Amygdala (tissue), 56 donors: ENCODE measurements around the gene SLC24A3.
A peak's percentile ranks its signal among the peaks of the same experiment; 100 is the strongest.
"Not testable (repeated sequence)": the region's sequence is repeated elsewhere in the genome, so short reads cannot be mapped to it uniquely, and the experiment has no call there.

Experiments used
- DNase-seq, 56 donors: peaks; one replicate each; lab custom pipeline; 2025; lab: John Stamatoyannopoulos, UW

Gene SLC24A3

DNA sequence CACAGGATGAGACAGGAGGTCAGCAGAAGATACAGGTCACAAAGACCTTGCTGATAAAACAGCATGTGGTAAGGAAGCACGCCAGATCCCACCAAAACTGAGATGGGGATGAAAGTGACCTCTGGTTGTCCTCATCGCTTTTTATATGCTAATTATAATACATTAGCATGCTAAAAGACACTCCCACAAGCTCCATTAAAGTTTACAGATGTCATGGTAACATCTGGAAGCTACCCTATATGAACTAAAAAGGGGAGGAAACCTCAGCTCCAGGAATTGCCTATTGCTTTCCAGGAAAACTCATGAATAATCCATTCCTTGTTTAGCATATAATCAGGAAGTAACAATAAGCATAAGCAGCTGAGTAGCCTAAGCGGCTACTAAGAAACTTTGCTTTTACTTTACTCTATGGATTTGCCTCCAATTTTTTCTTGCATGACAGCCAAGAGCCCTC, 537.2 kb downstream of the SLC24A3 start:
- no peak for DNase-seq

GRCh38 chr20:19750101-19750606, 537.7 kb downstream of the SLC24A3 start:
- DNase-seq, result no peak

- no peak for DNase-seq
These were observed 538.6 kb downstream of the SLC24A3 start for GRCh38 chr20:19750907-19751636.

DNA sequence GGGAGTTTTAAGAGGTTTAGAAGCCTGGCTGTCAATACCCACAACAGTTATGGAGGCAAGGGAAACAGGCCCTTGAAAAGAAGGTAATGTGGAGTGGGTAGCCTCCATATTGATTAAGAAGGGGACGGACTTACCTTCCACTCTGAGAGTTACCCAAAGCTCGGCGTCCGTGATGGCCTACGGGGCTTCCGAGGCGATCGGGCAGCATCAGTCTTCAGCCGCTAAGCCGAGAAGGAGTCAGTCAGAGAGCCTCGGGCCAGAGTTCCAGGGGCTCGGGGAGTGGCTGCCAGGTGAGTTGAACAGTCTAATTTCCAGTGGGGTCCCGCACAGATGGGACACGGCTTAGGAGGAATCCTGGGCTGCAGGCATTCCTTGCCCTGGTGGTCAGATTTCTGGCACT, 541.8 kb downstream of the SLC24A3 start:
- DNase-seq, result not testable (repeated sequence)

DNA sequence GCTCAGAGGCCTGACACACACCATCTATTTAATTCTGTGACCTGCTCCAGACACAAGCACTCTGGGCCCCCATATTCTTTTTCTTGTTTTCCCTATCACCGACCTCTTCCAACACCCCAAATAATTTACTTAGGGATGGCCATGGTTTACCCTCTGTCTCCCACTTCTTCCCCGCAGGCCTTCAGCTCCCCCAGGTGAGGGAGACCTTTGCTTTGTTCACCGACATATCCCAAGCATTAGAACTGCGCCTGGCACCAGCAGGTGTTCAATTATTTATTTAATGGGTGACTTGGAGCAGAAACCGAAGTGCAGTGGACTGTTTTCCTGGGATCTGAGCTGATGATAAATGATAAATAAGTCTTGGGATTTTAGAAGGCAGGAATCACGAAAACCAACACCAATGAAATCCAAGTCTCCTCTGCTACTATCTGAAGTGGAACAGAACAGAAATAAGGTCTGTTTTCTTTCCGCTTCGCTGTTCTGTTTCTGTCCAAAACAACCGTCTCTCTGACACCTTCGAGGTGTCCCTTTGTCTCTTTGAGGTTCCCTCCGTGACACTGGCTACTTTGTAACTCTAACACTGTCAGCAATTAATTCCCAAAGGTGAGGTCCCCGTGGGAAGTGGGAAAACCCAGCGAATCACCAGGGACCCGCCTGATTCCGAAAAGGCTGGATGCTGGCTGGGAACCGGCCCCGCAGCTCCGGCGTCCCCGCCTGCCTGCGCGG, 544.5 kb downstream of the SLC24A3 start:
- DNase-seq, result no peak

- DNase-seq, result peak in 49 of 56 donors; percentile 30 to 83 (median 64)
These were observed 545.2 kb downstream of the SLC24A3 start for GRCh38 chr20:19757487-19758132.

GRCh38 chr20:19758133-19758500, 545.7 kb downstream of the SLC24A3 start, which contains the start of gene RIN2:
TSS of gene RIN2 (plus strand) at chr20:19758258. CDS start at chr20:19889602, 131,344 bp downstream.
- peak in 18 of 56 donors; percentile 23 to 76 (median 58) for DNase-seq

DNA sequence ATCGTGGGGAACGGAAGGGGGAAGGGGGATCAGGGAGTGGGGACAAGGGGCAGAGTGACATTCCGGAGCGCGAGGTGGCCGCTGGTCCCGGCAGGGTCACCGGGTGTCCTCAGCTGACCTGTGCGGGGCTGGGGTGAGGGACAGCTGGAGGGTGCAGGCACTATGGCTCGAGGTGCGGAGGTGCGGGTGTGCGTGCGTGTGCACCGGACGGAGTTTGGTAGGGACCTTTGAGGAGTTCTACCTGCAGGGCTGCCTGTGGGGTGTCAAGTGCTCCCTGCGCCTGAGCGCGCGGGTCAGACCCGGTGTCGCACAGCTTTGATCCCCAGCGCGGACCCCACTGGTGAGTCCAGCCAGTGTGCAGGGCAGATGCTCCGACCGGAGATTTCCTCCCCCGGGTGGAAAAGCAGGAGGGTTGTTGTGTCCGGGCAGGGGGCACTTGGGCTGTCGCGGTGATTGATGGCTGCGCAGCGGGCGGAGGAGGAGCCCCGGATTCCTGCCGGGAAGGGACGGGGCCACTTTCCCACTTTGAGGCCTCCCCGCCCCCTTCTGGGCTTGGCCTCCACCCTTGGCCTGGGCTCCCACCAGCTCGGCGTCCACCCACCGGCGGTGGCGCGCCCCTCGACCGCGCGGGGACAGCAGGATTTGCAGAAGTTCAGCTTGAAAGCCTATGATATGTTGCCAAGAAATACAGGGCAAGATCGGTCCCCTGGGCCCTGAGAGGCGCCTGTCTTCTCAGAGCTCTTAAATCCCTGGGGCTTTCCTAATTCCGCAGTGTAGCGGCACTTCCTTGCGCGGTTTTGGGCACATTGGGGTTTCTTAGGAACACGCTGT, 546.3 kb downstream of the SLC24A3 start:
- DNase-seq, result peak in 36 of 56 donors; percentile 17 to 59 (median 46)

- DNase-seq, result no peak
These were observed 547.9 kb downstream of the SLC24A3 start for GRCh38 chr20:19760371-19760721.

GRCh38 chr20:19761326-19761725, 548.9 kb downstream of the SLC24A3 start:
- no peak for DNase-seq

GRCh38 chr20:19761841-19762240, 549.4 kb downstream of the SLC24A3 start:
- no peak for DNase-seq

DNA sequence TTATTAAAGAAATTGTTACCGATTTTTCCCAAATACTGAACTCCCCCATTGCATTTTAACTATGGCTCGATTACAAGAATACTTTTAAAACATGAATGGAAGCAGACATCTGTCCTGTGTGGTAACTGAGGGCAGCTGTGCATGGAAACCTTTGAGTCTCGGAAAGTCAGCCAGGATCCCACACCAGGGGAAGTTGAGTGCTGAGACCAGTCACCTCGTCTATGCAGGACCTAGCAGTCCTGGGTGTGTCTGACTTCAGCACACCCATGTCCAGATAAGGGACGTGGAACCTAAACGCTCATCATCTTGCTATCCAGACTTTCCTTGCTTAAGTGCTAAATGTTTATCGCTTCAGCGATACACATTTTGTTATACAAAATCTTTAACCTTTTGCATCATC, 551.8 kb downstream of the SLC24A3 start:
- no peak for DNase-seq

GRCh38 chr20:19765266-19765665, 552.8 kb downstream of the SLC24A3 start:
- DNase-seq, result no peak

DNA sequence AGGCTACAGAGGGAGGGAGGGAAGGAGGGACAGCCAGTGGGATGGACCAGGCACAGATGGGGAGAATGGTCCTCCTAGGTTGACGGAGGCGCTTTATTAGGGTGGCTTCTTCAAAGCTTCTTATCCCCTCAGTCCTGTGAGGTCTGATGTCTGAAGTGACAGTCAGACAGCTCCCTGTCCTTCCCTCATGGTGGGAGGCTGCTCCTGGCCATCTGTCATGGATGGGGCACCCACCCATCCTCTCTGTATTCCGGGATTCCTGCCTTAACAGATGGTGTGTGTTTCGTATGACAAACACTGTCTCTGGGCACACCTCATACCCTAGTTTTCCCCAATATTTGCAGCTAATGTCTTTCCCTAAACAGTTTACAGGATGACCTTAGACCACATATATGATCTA, 553.5 kb downstream of the SLC24A3 start:
- no peak for DNase-seq

- DNase-seq, result no peak
These were observed 554.6 kb downstream of the SLC24A3 start for GRCh38 chr20:19767070-19767469.

DNA sequence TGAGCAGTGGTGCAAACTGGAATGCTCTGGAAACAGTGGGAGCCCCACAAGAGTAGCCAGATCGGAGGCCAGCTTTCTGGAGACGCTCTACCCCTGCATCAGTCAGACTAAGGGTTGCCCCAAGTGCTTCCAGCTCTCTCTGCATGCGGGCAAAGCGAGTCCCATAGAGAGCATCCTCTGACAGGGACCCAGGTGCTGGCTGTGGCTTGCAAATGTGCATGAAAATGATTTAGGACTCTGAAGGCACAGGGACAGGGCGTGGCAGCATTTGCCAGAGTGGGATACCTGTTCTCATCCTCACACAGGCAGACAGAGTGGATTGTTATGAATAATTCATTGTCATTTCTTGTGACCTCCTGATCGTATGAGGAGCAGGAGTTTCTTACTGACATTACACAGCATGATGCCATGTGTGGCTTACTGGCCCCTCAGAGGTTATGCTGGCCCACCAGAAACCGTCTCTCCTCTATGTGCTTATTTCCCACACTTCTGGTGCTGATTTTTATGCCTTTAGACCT, 555.9 kb downstream of the SLC24A3 start:
- no peak for DNase-seq

DNA sequence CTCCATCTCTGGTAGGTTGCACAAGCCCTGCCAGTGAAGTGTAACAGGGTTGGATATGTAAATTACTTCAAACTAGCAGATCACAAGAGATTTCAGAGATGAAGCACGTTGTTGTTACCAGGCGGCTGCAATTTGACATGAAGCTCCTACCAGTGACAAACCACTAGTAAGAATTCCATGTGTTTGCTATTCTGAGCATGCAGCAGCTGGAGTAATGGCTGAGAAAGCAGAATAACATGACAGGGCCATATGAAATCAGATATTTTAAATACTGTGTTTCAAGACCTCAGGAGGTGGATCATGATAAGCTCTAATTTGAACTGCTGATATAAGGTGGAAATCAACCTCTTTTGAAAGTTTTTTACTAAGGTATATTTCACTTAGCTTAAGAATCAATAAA, 557.1 kb downstream of the SLC24A3 start:
- DNase-seq, result no peak

DNA sequence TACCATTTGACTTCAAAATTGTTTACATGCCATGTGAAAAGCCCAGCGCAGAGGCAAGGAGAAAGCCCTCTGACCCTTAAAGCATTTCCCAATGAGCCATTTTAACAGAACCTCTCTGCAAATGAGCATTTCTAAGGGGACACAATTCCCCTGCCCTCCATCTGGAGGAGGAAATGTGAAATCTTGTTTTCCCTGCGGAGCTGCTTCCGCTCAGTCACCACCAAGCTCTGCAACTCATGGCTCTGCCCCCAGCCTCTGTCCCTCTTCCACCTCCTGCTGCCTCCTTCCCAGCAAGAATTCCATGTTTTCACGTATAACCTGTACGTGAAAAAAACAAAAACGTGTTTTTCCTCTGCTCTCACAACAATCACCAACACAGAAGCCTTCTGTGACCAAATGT, 557.9 kb downstream of the SLC24A3 start:
- DNase-seq, result no peak

- no peak for DNase-seq
These were observed 558.6 kb downstream of the SLC24A3 start for GRCh38 chr20:19771031-19771430.
